ENCODE data around the gene TCHP. TPM values are rescaled to one million over a fixed set of nuclear protein-coding genes. Genes with fewer than 3 reads are reported as not detected.

Gene TCHP
- total and polyA plus RNA-seq, 8 donors: 8.4 to 20.9 (median 10.7) TPM

DNA sequence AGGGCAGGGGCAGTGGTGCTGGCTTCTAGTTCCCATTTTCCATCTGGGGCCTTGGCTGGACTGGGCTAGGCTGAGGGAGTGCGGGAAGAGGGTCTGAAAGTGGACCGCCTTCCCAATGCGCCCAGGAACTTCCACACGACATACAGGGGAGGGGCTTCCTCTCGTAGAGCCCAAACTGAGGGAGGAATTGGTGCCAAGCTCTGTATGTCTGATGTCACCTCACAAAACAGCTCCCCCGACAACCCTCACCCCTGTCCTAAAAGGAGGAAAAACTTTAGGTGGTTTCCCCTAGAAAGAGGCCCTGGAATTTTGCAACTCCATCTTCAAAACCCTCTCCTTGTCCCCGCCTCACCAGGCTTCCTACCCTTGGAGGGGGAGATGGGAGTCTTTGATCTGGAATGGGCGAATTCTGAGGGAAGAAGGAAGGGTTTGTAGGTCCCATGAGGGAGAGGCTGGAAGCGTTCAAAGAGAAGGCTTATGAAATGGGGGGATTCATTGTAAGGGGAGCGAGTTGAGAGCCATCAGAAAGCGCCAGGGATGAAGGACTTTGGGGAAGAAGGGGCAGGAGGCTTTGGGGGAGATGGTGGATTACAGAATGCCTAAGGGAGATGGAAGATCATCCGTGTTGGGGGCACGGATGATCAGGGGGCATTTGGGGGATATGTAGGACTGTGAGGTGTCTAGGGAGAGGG, 20.6 kb upstream of the TCHP start:
- peak overlapping the region in 1 of 4 donors; percentile 62 for H3K27ac ChIP-seq
- 5 to 6% methylated on average over 13 of the region's 13 CpGs for WGBS, 2 donors
- TF ChIP-seq, protein P1, sequence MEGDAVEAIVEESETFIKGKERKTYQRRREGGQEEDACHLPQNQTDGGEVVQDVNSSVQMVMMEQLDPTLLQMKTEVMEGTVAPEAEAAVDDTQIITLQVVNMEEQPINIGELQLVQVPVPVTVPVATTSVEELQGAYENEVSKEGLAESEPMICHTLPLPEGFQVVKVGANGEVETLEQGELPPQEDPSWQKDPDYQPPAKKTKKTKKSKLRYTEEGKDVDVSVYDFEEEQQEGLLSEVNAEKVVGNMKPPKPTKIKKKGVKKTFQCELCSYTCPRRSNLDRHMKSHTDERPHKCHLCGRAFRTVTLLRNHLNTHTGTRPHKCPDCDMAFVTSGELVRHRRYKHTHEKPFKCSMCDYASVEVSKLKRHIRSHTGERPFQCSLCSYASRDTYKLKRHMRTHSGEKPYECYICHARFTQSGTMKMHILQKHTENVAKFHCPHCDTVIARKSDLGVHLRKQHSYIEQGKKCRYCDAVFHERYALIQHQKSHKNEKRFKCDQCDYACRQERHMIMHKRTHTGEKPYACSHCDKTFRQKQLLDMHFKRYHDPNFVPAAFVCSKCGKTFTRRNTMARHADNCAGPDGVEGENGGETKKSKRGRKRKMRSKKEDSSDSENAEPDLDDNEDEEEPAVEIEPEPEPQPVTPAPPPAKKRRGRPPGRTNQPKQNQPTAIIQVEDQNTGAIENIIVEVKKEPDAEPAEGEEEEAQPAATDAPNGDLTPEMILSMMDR (IDR thresholded peaks at IDR 0.05): no peak
- ATAC-seq (peak in 2 of 4 donors; percentile 6 to 7), DNase-seq (no peak), FAIRE-seq (no peak)
- H3K9me3 ChIP-seq: no peaks in the 10 kb centered on the region
- H3K27me3 ChIP-seq: no peaks in the 10 kb centered on the region
- peak overlapping the region; percentile 51 to 77 (median 62) for H3K4me3 ChIP-seq
- no peaks in the 10 kb centered on the region for H3K36me3 ChIP-seq
- H3K4me1 ChIP-seq: peaks cover 6 to 16% (median 7%) of the 10 kb centered on the region in 3 donors
- intact Hi-C loops (cut with DNase I): loop anchor here in 1 of 3 donors (10.0 kb wide), 1 partner anchor 65 kb away; no protein-coding TSS in a partner anchor

DNA sequence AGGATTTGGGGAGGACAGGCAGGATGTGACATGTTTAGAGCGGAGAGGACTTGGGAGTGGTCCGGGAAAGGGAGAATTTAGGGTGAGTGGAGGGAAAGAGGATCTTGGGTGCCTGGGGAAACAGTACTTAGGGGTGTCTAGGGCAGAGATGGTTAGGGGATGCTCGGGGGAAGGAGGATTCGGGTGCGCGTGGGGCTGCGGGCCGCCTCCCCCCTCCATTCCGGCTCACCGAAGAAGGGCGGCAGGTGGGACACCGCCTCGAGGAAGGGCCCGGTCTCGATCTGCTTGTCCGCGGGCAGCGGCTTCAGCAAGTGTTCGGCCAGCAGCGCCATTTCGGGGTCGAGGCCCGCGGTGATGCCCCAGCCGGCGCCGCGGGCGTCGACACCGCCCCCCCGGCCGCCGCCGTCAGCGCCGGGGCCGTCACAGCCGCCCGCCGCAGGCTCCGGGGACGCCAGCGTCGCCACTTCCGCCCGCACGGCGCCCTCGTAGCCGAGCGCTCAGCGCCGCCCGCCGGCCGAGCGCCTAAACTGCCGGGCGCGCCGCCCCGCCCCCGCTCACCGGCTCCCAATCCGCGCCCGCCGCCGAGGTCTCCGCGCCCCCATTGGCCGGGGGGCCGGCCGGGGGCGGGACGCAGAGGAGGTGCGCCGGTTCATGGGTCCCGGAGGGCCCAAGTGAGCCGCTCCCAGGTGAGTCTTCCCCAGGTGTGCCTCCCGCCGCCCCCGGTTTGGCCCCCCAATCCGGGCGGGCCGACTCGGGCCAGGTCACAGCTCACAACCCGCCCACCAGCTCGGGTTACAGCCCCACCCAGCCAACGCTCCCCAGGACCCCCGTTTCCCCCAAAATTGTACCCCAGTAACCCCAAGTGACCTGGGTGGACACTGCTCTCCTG, 19.8 kb upstream of the TCHP start, which contains the start of gene GLTP:
Gene GLTP, minus strand, starts transcription at position 499 of the 889 bp plus-strand sequence. Its CDS starts 167 bp downstream, at position 332.
- intact Hi-C loops (cut with DNase I): loop anchor here in 1 of 3 donors (10.0 kb wide), 1 partner anchor 65 kb away; no protein-coding TSS in a partner anchor
- H3K4me1 ChIP-seq: peaks cover 6 to 16% (median 7%) of the 10 kb centered on the region in 3 donors
- ATAC-seq (peak; percentile 96 to 98 (median 98)), FAIRE-seq (no peak), DNase-seq (peak; percentile 78 to 96 (median 92))
- H3K36me3 ChIP-seq: no peaks in the 10 kb centered on the region
- H3K9me3 ChIP-seq: no peaks in the 10 kb centered on the region
- peak within 1 kb of the TSS in 1 of 4 donors; percentile 62 for H3K27ac ChIP-seq
- peak within 1 kb of the TSS; percentile 51 to 77 (median 62) for H3K4me3 ChIP-seq
- WGBS, 2 donors: 0% methylated on average over 45 to 92 of the region's 92 CpGs
- H3K27me3 ChIP-seq: no peaks in the 10 kb centered on the region
- TF ChIP-seq, protein P1 (IDR thresholded peaks at IDR 0.05): peak in 3 of 4 donors; percentile 32 to 46 (median 40)

DNA sequence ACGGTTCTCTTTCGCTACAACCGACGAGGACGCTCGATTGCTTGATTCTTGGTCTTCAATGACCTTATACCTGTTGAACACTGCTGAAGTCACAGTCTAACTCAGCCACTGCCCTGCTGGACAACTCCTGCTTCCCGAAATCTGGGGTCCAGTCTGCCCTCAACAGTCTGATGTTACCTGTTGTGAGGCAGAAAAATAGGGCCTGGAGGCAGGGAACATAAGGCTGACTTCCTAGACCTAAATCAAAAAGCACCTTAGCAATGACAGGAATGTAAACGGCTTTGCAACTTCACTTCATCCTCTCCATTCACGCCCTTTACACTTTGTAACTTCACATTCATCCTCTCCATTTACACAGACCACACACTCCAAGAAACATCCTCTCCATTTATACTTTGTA, 19.1 kb upstream of the TCHP start:
- Histone ChIP-seq H3K4me1 (peaks cover 0 to 13% (median 7%) of the 10 kb centered on the region in 3 donors), H3K9me3 (no peaks in the 10 kb centered on the region), H3K4me3 (peak overlapping the region; percentile 31 to 77 (median 58)), H3K27ac (no peak overlapping the region), H3K36me3 (no peaks in the 10 kb centered on the region), H3K27me3 (no peaks in the 10 kb centered on the region)
- 12 to 13% methylated on average over 9 of the region's 9 CpGs for WGBS, 2 donors
- FAIRE-seq (no peak), ATAC-seq (peak in 3 of 4 donors; percentile 16 to 39 (median 28)), DNase-seq (no peak)
- TF ChIP-seq, protein P1 (IDR thresholded peaks at IDR 0.05): no peak
- intact Hi-C loops (cut with DNase I): loop anchor here in 1 of 3 donors (10.0 kb wide), 1 partner anchor 66 kb away; no protein-coding TSS in a partner anchor

DNA sequence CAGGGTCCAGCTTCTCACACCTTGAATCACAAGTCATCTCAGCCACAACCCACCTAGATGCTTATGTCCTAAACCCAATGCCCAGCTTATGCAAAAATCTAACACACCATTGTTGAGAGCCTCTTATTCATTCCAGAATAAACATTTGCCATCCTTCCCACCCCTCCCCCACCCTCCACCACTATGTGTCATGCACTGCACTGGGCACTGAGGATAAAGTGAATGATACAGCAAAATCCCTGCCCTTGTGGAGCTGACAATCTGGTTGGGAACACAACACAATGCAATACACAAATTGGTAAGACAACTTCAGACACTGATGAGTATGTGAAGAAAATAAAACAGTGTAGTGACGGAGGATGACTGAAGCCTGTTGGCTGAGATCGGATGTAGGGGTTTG, 18.3 kb upstream of the TCHP start:
- DNase-seq: no peak
- H3K9me3 ChIP-seq: no peaks in the 10 kb centered on the region
- no peak for FAIRE-seq
- H3K36me3 ChIP-seq: no peaks in the 10 kb centered on the region
- 85 to 96% methylated on average over 2 of the region's 2 CpGs for WGBS, 2 donors
- intact Hi-C loops (cut with DNase I): loop anchor here in 1 of 3 donors (10.0 kb wide), 1 partner anchor 67 kb away; no protein-coding TSS in a partner anchor
- H3K27ac ChIP-seq: no peak overlapping the region
- H3K27me3 ChIP-seq: no peaks in the 10 kb centered on the region
- no peak overlapping the region for H3K4me3 ChIP-seq
- H3K4me1 ChIP-seq: peaks cover 0 to 13% (median 7%) of the 10 kb centered on the region in 3 donors
- ATAC-seq: no peak
- TF ChIP-seq, protein P1 (IDR thresholded peaks at IDR 0.05): no peak

All from pancreas (tissue), 10 donors.